ENCODE results near the gene CKS1B. TPM values are rescaled to one million over a fixed set of nuclear protein-coding genes. Genes with fewer than 3 reads are reported as not detected.

The CKS1B gene
- total RNA-seq, 1 donor from 2014 or later = 30.4 TPM

GRCh38 chr1:154945962-154946850 is 28.3 kb upstream of the CKS1B start:
- no peak for DNase-seq (ENCODE audit: low read depth in 2 of 2)

- no peak for DNase-seq (ENCODE audit: low read depth in 2 of 2)
Measured at GRCh38 chr1:154948079-154948478, 26.4 kb upstream of the CKS1B start.

DNA sequence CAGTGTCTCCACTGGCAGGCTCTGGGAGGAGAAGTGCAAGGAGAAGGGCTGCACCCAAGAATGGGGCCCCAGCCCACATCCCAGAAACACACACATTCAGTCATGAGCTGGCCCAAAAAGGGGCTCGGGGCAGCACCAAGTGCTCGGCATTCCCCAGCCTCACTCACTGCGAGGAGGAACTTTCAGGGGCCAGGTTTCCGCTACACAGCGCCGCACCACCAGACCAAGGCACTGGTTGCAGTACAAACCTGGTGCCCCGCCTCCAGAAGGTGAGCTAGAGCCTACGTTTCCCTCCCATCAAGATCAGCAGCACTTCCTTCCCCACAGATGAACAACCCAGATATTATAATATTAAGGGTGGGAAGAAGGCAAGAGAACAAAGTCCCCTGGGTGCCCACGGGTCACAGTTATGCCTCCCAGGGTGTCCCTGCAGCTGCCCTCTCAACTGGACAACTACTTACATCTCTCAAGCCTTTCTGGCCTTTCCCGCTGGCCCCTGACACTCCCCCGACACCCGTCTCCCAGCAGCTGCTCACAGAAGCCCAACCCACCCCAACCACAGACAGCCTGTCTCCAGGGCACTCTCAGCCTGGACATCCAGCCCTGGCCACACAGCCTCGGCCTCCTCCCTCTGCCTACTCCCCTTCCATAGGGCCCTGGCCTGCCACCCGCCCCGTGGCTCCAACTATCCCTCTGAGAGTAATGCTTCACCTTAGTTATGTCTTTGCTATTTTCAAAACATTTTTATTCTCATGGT is 22.4 kb upstream of the CKS1B start:
- DNase-seq (ENCODE audit: low read depth in 2 of 2) = no peak

GRCh38 chr1:154952664-154953063 is 21.8 kb upstream of the CKS1B start:
- DNase-seq (ENCODE audit: low read depth in 2 of 2) = no peak

DNA sequence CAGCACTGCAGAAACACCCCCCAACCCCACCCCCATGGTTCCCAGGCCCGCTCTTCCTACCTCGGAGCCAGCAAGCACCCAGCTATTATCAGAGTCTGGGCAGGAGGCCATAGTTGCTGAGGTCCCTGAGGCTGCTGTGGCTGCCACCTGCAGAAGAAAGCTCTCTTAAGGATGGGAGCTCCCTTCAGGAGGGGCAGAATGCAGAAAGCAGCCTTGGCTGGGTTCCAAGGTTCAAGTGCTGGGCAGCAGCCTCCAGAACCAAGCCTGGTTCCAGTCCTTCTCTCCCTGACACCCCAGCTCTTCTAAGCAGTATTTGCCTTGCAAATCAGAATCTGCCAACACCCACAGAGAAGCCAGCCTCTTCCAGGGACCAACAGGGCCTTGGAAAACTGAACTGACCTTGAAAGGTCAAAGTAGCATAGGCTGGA is 20.9 kb upstream of the CKS1B start:
- no peak for DNase-seq (ENCODE audit: low read depth in 2 of 2)

- DNase-seq (ENCODE audit: low read depth in 2 of 2) = no peak
Measured at GRCh38 chr1:154954541-154954940, 19.9 kb upstream of the CKS1B start.

DNA sequence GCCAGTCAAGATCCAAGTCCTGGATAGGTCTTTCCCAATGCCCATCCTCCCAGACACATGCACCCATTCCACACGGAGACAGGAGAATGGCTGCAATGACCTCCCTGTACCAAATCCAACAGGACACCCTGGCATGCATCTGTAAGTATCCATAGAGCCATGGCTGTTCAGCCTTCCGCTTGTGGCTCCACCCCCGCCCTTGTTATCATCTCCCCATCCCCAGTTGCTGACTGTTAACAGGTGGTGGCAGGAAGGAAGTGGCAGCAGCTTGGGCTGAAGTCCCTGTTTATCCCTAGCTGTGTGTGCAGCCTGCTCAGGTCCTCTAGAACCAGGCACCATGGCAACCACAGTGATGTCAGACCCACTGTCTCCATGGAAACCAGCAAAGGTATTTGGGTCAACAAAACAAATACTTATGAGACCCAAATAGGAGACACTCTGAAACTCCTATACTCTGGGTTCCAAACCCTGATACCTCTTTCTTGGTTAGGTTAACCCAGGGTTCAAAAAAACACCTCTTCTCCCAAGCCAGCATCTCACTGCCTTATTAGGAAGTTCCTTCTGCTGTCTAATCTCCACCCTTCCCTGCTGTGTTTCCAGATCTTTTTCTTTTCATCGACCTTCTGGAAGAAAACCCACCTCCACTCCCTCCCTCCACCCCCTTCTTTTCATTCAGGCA is 19.3 kb upstream of the CKS1B start:
- DNase-seq (ENCODE audit: low read depth in 2 of 2) = peak; percentile 92 to 93

- DNase-seq (ENCODE audit: low read depth in 2 of 2) = peak; percentile 91 to 93
Measured at GRCh38 chr1:154955718-154956543, 18.6 kb upstream of the CKS1B start, which contains the start of gene PBXIP1. Gene PBXIP1, minus strand, starts transcription at chr1:154956099. Its CDS starts 2,378 bp downstream, at chr1:154953721.

GRCh38 chr1:154956544-154956941 is 17.9 kb upstream of the CKS1B start:
- peak; percentile 14 to 16 for DNase-seq (ENCODE audit: low read depth in 2 of 2)

- no peak for DNase-seq (ENCODE audit: low read depth in 2 of 2)
Measured at GRCh38 chr1:154957091-154957657, 17.3 kb upstream of the CKS1B start.

- DNase-seq (ENCODE audit: low read depth in 2 of 2) = no peak
Measured at GRCh38 chr1:154958036-154958435, 16.4 kb upstream of the CKS1B start.

DNA sequence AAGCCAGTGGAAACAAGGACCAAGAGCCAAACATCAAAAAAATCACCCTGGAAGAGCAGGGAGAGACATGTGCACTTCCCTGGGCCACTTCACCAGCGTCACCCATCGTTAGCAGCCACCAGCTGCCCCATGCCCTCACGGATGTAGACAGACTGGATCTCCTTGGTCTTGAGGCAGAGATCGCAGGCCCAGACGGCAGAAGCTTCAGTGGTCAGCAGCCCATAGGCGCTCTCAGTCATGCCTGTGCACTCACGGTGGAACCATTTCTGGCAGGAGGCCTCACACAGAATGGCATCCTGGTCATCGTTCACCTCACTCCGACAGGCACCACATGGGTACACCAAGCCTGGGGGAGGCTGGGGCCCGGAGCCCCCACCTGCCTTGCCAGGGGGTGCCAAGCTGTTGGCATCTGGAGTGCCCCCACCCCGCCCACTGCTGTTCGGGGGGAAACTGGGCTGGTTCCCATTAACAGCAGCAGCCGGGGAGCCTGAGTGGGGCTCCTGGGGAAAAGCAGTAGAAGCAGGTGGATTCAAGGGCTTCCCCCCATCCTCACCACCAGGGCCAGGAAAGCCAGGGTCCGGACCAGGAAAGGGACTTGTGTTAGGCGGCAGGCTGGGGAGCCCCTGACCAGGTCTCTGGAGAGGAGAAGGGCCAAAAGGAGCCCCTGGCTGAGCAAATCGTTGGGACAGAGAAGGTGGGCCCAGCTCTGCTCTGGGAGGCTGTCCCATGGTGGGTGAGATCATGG is 15.6 kb upstream of the CKS1B start:
- DNase-seq (ENCODE audit: low read depth in 2 of 2) = no peak

DNA sequence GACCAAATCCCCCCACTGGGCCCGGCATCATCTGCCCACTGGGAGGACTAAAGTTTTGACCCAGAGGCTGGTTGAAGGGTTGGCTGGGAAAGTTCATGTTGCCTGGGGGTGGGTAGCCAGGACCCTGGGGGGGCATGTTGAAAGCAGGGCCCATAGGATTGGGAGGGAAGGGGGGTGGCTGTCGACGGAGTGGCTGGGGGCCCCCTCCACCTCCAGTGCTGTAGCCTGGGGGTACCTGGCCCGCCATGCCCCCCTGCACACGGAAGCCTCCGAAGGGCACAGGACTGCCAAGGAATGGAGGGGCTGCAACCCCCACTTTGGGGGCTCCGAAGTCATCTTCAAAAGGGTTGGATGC is 15.1 kb upstream of the CKS1B start:
- no peak for DNase-seq (ENCODE audit: low read depth in 2 of 2)

GRCh38 chr1:154960446-154961136 is 13.9 kb upstream of the CKS1B start:
- peak; percentile 15 to 30 for DNase-seq (ENCODE audit: low read depth in 2 of 2)

DNA sequence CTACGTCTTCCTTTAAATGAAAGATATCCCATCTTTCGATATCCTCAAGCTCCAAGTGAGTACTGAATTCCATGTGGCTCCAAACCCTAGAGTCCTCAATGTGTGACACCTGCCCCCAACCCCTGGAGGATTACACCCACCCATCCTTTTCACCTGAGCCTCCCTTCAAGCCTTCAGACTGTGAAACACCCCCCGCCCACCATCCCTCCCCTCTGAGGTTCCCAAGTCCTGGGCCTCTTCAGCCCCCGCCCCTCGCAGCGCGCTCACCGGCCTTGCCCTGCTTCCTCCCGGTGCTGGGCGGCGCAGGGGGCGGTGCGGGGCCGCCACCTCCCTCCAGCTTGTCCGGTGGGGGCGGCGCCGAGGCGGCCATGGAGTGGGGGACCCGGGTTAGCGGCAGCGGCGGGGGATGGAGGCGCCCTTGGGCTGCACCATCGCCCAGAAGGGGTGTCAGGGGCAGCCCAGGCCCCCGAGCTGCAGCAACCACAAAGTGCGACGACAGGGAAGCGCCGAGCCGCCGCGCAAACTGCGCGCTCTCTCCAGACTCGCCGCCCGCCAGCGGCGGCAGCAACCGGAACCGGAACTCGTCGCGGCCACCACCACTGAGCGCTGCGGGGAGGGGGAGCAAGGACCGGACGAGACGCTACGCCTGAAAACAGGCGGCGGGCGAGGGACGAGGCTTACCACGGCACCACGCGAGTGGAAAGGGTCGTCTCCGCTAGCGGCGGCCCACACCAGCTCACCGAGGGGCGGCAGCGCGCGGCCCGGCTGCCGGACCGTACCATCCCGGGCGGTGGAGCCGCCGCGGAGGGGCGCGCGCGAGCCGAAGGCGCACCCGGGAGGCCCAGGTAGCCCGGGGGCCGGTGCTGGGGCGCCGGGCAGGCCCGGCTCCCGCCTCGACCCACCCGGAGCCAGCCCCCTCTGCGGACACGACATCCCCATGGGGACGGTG is 13.0 kb upstream of the CKS1B start, which contains the start of gene PYGO2:
TSS of gene PYGO2 (minus strand) at position 576 of the 949 bp plus-strand sequence. CDS start at position 370, 206 bp downstream.
- DNase-seq (ENCODE audit: low read depth in 2 of 2) = peak; percentile 79 to 85

DNA sequence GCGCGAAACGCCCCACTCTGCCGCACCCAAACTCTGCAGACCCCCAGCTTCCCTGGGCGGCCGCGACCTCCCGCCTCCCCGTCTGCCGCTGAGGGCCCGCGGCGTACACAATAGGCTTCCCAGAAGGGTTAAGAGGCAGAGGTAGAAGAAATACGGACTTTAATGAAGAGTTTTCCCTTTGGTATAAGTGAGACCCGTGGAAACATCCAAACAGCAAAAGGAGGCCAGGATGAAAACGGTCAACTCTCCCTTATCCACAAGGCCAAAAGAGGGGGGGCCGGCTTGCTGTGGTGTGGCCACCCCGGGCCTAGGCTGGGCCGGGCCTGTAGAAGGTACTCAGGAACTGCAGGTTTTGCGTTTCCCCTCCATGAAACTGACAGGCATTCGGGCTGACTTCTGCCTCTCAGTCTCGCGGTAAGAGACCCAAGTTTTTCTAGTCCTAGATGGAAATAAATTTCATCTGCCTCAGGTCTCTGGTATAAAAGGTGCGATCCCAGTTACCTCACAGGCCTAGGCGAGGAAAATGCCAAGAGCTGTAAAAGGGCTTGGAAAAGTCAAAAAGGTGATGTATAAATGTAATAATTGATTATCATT is 12.2 kb upstream of the CKS1B start:
- DNase-seq (ENCODE audit: low read depth in 2 of 2) = peak in 1 of 2 donors; percentile 45

DNA sequence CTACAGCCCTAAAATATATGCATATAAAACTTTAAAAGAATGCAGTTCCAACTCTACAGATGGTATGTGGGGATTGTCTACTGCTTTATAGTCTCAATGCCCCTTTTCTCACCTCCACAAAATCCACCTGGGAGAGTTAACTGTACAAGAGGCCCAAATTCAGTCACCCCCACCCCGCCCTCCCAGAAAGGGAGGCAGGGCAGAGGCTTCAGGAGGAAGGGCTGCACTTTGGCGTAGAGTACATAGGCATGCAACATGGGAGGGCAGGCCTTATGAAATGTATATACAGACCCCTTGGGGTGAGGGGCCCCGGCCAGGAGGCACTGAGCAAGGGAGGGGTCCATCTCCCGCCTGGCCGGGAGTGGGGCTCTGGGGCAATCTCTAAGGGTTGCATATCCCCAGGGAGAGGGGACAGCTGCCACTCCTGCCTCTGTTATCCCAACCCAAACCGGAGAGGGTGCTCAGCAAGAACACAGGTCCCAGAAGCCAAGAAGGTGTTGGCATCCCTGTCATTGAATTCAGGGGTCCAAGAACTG is 11.6 kb upstream of the CKS1B start:
- DNase-seq (ENCODE audit: low read depth in 2 of 2) = no peak
